ENCODE results near the gene RPS15.

Gene RPS15

DNA sequence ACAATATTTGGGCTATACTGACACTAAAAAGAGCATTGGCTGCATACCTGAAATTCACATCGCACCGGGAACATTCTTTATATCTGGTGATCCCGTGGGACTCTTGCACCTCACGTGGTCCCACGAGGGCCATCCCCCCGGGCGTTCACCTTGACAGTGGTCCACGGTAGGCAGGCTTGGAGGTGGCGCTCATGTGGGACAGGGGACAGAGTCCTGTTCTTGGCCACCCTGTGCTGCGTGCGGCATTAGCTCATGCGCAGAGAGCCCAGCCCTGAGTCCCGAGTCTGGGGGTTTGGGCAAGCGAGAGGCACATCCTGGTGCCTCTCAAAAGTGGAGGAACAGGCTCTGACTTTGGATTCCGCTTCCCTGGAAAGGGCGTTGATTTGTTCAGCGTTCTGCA lies 44.4 kb upstream of the RPS15 start:
- Histone ChIP-seq H4K20me1 (ENCODE audit: insufficient read depth, low read length) (no peaks in the 10 kb centered on the region), H3K4me2 (ENCODE audit: low read depth, low read length) (no peak overlapping the region), H3K79me2 (ENCODE audit: low read length) (peaks cover 11% of the 10 kb centered on the region; the same call in 1 of the 2 replicates), H2AFZ (ENCODE audit: low read length) (no peak overlapping the region), H3K27ac (ENCODE audit: low read length) (no peak overlapping the region), H3K9ac (ENCODE audit: low read length) (no peak overlapping the region), H3K9me3 (replicated peaks; ENCODE audit: insufficient read depth, low read length) (no peaks in the 10 kb centered on the region), H3K9me2 (replicated peaks; ENCODE audit: insufficient read depth, low read length) (no peaks in the 10 kb centered on the region), H3K4me1 (ENCODE audit: low read length) (no peaks in the 10 kb centered on the region), H3K27me3 (replicated peaks; ENCODE audit: insufficient read depth, low read length) (no peaks in the 10 kb centered on the region), H3K36me3 (replicated peaks; ENCODE audit: insufficient read depth, low read length) (no peaks in the 10 kb centered on the region; the same call in 1 of the 2 replicates), H3F3A (ENCODE audit: insufficient read depth, low read length) (peaks cover 11% of the 10 kb centered on the region; the same call in 1 of the 2 replicates), H3K4me3 (ENCODE audit: low read length) (no peak overlapping the region)
- DNase-seq, result no peak
- TF ChIP-seq EZH2phosphoT487 (IDR thresholded peaks at IDR 0.05; ENCODE audit: low read length) (no peak), EZH2 (optimal IDR thresholded peaks at IDR 0.05; ENCODE audit: low read depth, low read length) (no peak)
- TF ChIP-seq, protein P1, sequence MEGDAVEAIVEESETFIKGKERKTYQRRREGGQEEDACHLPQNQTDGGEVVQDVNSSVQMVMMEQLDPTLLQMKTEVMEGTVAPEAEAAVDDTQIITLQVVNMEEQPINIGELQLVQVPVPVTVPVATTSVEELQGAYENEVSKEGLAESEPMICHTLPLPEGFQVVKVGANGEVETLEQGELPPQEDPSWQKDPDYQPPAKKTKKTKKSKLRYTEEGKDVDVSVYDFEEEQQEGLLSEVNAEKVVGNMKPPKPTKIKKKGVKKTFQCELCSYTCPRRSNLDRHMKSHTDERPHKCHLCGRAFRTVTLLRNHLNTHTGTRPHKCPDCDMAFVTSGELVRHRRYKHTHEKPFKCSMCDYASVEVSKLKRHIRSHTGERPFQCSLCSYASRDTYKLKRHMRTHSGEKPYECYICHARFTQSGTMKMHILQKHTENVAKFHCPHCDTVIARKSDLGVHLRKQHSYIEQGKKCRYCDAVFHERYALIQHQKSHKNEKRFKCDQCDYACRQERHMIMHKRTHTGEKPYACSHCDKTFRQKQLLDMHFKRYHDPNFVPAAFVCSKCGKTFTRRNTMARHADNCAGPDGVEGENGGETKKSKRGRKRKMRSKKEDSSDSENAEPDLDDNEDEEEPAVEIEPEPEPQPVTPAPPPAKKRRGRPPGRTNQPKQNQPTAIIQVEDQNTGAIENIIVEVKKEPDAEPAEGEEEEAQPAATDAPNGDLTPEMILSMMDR (IDR thresholded peaks at IDR 0.05; ENCODE audit: low read length), result no peak

DNA sequence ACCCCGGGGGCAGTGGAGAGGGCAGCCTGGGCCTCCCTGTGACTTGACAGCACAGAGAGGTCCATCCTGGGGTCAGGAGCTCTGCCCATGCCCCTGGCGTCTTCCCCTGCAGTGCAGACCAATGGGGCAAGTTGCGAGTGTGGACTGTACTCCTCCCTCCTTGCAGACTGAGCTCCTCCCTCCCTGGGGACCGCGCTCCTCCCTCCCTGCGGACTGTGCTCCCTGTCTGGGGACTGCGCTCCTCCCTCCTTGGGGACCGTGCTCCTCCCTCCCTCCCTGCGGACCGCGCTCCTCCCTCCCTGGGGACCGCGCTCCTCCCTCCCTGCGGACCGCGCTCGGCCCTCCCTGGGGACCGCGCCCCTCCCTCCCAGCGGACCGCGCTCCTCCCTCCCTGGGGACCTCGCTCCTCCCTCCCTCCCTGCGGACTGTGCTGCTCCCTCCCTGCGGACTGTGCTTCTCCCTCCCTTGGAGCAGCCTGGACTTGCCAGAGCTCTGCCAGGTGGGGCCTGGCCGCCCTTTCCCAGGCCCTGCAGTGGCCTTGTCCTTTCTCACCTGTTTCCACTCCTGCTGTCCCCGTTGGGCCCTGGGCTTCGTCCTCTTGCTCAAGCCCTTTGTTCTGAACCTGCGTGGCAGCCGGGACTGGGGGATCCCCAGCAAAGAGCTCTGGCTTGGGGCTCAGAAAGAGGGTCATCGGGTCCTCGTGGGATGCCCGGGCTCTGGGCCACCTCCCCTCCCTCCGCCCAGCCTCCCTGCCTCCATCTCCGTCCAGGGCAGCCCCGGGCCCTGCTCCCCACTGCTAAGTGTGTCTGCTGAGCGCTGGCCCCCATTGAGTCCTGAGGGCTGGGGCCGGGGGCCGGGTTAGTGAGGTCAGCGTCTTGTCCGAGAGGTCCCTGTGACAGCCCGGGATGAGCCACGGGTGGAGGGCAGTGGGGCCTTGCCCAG lies 43.7 kb upstream of the RPS15 start:
- H3K4me1 ChIP-seq (ENCODE audit: low read length), result no peaks in the 10 kb centered on the region
- no peak for DNase-seq
- no peak overlapping the region for H3K9ac ChIP-seq (ENCODE audit: low read length)
- H3K27ac ChIP-seq (ENCODE audit: low read length), result no peak overlapping the region
- no peak overlapping the region for H3K4me2 ChIP-seq (ENCODE audit: low read depth, low read length)
- H3K36me3 ChIP-seq (replicated peaks; ENCODE audit: insufficient read depth, low read length), result no peaks in the 10 kb centered on the region; the same call in 1 of the 2 replicates
- H3K27me3 ChIP-seq (replicated peaks; ENCODE audit: insufficient read depth, low read length), result no peaks in the 10 kb centered on the region
- no peaks in the 10 kb centered on the region for H4K20me1 ChIP-seq (ENCODE audit: insufficient read depth, low read length)
- H3F3A ChIP-seq (ENCODE audit: insufficient read depth, low read length), result peaks cover 11% of the 10 kb centered on the region; the same call in 1 of the 2 replicates
- H3K9me3 ChIP-seq (replicated peaks; ENCODE audit: insufficient read depth, low read length), result no peaks in the 10 kb centered on the region
- H3K79me2 ChIP-seq (ENCODE audit: low read length), result peaks cover 5% of the 10 kb centered on the region; the same call in 1 of the 2 replicates
- no peaks in the 10 kb centered on the region for H3K9me2 ChIP-seq (replicated peaks; ENCODE audit: insufficient read depth, low read length)
- no peak overlapping the region for H3K4me3 ChIP-seq (ENCODE audit: low read length)
- no peak overlapping the region for H2AFZ ChIP-seq (ENCODE audit: low read length)
- TF ChIP-seq, protein P1 (IDR thresholded peaks at IDR 0.05; ENCODE audit: low read length), result no peak
- no peak for TF ChIP-seq EZH2phosphoT487 (IDR thresholded peaks at IDR 0.05; ENCODE audit: low read length)
- no peak for TF ChIP-seq EZH2 (optimal IDR thresholded peaks at IDR 0.05; ENCODE audit: low read depth, low read length)

DNA sequence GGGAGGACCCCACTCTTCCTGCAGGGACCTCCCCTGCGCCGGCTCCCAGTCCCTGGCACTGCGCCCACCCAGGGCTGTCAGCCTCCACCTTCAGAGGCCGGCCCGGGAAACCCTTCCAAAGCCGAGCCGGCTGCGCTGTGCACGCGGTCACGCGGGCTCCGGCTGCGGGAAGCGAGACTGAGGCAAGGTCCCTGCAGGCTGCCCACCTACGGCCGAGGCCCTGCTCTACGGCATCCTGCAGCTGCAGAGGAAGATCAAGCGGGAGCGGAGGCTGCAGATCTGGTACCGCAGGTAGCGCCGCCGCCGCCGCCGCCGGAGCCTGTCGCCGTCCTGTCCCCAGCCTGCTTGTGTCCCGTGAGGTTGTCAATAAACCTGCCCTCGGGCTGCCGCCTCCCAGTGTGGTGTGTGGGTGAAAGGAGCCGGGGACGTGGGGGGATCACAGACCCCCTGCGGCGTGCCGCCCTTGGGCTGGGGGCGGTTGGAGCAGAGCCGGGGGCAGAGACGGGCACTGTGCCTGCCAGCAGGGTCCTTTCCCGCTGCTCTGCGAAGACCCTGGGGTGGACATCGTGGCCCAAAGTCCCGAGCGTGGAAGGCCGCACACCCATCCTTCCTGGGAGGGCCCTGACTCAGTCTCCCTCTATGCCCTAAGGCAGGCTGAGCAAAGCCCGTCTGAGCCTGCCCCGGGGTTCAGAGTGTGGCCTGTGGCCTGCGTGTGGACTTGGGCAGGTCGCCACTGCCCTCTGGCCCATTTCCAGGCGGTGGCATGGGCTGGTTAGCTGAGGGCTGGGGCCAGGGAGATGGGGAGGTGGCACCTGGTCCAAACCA lies 42.8 kb upstream of the RPS15 start:
- Histone ChIP-seq H3K27me3 (replicated peaks; ENCODE audit: insufficient read depth, low read length) (no peaks in the 10 kb centered on the region), H3K4me1 (ENCODE audit: low read length) (peaks cover under 1% of the 10 kb centered on the region; the same call in 1 of the 2 replicates), H4K20me1 (ENCODE audit: insufficient read depth, low read length) (no peaks in the 10 kb centered on the region), H3K79me2 (ENCODE audit: low read length) (peaks cover 4% of the 10 kb centered on the region), H2AFZ (ENCODE audit: low read length) (no peak overlapping the region), H3F3A (ENCODE audit: insufficient read depth, low read length) (peaks cover 11% of the 10 kb centered on the region; the same call in 1 of the 2 replicates), H3K4me2 (ENCODE audit: low read depth, low read length) (no peak overlapping the region), H3K27ac (ENCODE audit: low read length) (no peak overlapping the region), H3K9ac (ENCODE audit: low read length) (no peak overlapping the region), H3K9me3 (replicated peaks; ENCODE audit: insufficient read depth, low read length) (no peaks in the 10 kb centered on the region), H3K9me2 (replicated peaks; ENCODE audit: insufficient read depth, low read length) (no peaks in the 10 kb centered on the region), H3K4me3 (ENCODE audit: low read length) (no peak overlapping the region), H3K36me3 (replicated peaks; ENCODE audit: insufficient read depth, low read length) (no peaks in the 10 kb centered on the region; the same call in 1 of the 2 replicates)
- no peak for DNase-seq
- TF ChIP-seq, protein P1 (IDR thresholded peaks at IDR 0.05; ENCODE audit: low read length), result no peak
- TF ChIP-seq EZH2 (optimal IDR thresholded peaks at IDR 0.05; ENCODE audit: low read depth, low read length) (no peak), EZH2phosphoT487 (IDR thresholded peaks at IDR 0.05; ENCODE audit: low read length) (no peak)

Measured in MM.1S (cell line).